ENCODE results near the gene IRF6. TPM values are rescaled to one million over a fixed set of nuclear protein-coding genes. Genes with fewer than 3 reads are reported as not detected.

IRF6 gene
- polyA plus RNA-seq, 1 donor from 2014 or later = not detected

- H3K9me3 ChIP-seq (ENCODE audit: low read length) = no peaks in the 10 kb centered on the region
- H3K9ac ChIP-seq (ENCODE audit: low read length) = no peak overlapping the region
- H3K4me3 ChIP-seq (ENCODE audit: low read length) = no peak overlapping the region
- H4K20me1 ChIP-seq (ENCODE audit: insufficient read depth) = no peaks in the 10 kb centered on the region
- no peaks in the 10 kb centered on the region for H3F3A ChIP-seq (ENCODE audit: insufficient read depth, low read length, poor library complexity, severe bottlenecking)
- no peak overlapping the region for H3K4me2 ChIP-seq (ENCODE audit: low read length)
- H2AFZ ChIP-seq (ENCODE audit: low read depth, low read length) = no peak overlapping the region
- peaks cover 4% of the 10 kb centered on the region for H3K36me3 ChIP-seq (ENCODE audit: insufficient read depth, low read length)
- TF ChIP-seq MXI1 (conservative IDR thresholded peaks at IDR 0.05; ENCODE audit: poor library complexity, severe bottlenecking) = no peak
- TF ChIP-seq EP300 (conservative IDR thresholded peaks at IDR 0.05; ENCODE audit: poor library complexity, severe bottlenecking) = no peak
- no peak for TF ChIP-seq RAD21 (conservative IDR thresholded peaks at IDR 0.05)
- TF ChIP-seq REST (IDR thresholded peaks at IDR 0.05; ENCODE audit: borderline replicate concordance) = no peak
- TF ChIP-seq EZH2 (IDR thresholded peaks at IDR 0.05; ENCODE audit: borderline replicate concordance, insufficient read depth, low read length, poor library complexity, severe bottlenecking) = no peak
- TF ChIP-seq TAF1 (IDR thresholded peaks at IDR 0.05; ENCODE audit: low read depth) = no peak
- no peak for TF ChIP-seq POLR2AphosphoS5 (IDR thresholded peaks at IDR 0.05)
- TF ChIP-seq CTCF (IDR thresholded peaks at IDR 0.05; ENCODE audit: poor library complexity, severe bottlenecking) = no peak
- no peaks in the 10 kb centered on the region for H3K9me2 ChIP-seq (ENCODE audit: insufficient read depth, low read length)
- no peak overlapping the region for H3K27ac ChIP-seq (ENCODE audit: low read length)
- H3K27me3 ChIP-seq (ENCODE audit: insufficient read depth, low read depth, low read length) = no peaks in the 10 kb centered on the region
- no peaks in the 10 kb centered on the region for H3K79me2 ChIP-seq (replicated peaks; ENCODE audit: insufficient read depth, low read length)
Measured at GRCh38 chr1:209835782-209836298, 29.9 kb upstream of the IRF6 start.

GRCh38 chr1:209831615-209832014 is 25.7 kb upstream of the IRF6 start:
- Histone ChIP-seq H3K4me3 (ENCODE audit: low read length) (no peak overlapping the region), H3K9me3 (ENCODE audit: low read length) (no peaks in the 10 kb centered on the region), H3K4me2 (ENCODE audit: low read length) (no peak overlapping the region), H3K27me3 (ENCODE audit: insufficient read depth, low read depth, low read length) (no peaks in the 10 kb centered on the region), H3K79me2 (replicated peaks; ENCODE audit: insufficient read depth, low read length) (no peaks in the 10 kb centered on the region), H2AFZ (ENCODE audit: low read depth, low read length) (no peak overlapping the region), H3K9me2 (ENCODE audit: insufficient read depth, low read length) (no peaks in the 10 kb centered on the region), H3K9ac (ENCODE audit: low read length) (no peak overlapping the region), H3K27ac (ENCODE audit: low read length) (no peak overlapping the region), H3K36me3 (ENCODE audit: insufficient read depth, low read length) (no peaks in the 10 kb centered on the region), H3F3A (ENCODE audit: insufficient read depth, low read length, poor library complexity, severe bottlenecking) (no peaks in the 10 kb centered on the region), H4K20me1 (ENCODE audit: insufficient read depth) (no peaks in the 10 kb centered on the region)
- TF ChIP-seq REST (IDR thresholded peaks at IDR 0.05; ENCODE audit: borderline replicate concordance) (no peak), CTCF (IDR thresholded peaks at IDR 0.05; ENCODE audit: poor library complexity, severe bottlenecking) (no peak), RAD21 (conservative IDR thresholded peaks at IDR 0.05) (no peak), POLR2AphosphoS5 (IDR thresholded peaks at IDR 0.05) (no peak), EP300 (conservative IDR thresholded peaks at IDR 0.05; ENCODE audit: poor library complexity, severe bottlenecking) (no peak)
